T-helper 2 cell (primary cell): ENCODE data around the gene EPHB1.
"Not testable (repeated sequence)": the region's sequence is repeated elsewhere in the genome, so short reads cannot be mapped to it uniquely, and the experiment has no call there.

Experiments
- DNase-seq, 5 experiments: peaks; one replicate each; pipeline versions ENCODE4 v3.0.0 to v3.0.0-alpha.2; 2012 to 2022

EPHB1 gene

DNA sequence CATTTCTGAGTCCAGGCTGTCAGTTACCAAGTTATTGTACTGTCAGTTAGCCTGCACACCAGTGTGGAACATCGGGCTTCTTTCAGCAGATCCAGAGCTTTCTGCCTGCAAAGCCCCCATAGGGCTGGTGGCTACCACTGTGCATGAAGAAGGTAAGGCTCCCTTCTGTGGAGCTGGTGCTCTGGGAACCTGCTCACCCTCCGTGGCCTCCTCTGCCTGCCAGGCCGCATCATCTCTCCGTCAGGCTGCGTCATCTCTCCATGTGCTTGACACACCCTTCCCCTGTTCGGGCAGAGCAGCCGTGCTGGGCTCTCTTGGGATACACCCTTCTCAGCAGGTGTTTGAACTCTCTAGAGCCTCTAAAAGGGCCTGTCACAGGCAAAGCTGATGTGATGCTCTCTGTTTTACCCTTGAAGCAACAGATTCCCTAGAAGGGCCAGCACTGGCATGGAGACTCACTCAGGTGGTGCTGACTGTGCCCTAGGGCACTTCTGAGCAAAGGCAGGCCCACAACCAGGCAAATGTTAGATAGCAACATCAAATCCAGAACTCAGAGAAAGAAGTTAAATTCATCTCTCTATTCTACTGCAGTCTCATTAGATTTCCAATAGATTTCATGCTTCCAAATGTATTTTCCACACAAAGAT, 261.1 kb downstream of the EPHB1 start:
- DNase-seq, result no peak

- DNase-seq, result no peak
These were observed 261.8 kb downstream of the EPHB1 start for GRCh38 chr3:135056733-135057310.

DNA sequence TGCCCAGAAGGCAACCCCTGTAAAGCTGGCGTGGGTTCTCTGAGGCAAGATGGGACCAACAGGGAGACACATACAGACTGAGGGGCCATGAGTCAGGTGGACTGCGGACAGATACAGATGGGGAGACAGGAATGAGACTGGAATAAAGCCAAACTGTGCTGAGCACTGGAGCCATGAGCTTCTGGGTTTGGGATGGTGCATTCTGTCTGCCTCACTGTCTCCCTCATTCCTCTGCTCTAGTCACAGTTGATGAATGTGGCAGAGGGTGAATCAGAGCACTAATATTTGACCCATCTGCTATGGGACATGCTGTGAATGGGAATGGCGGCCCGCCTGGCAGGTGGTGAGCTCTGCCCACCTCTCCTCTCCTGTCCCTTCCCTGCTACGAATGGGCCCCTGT, 262.9 kb downstream of the EPHB1 start:
- DNase-seq, result no peak

DNA sequence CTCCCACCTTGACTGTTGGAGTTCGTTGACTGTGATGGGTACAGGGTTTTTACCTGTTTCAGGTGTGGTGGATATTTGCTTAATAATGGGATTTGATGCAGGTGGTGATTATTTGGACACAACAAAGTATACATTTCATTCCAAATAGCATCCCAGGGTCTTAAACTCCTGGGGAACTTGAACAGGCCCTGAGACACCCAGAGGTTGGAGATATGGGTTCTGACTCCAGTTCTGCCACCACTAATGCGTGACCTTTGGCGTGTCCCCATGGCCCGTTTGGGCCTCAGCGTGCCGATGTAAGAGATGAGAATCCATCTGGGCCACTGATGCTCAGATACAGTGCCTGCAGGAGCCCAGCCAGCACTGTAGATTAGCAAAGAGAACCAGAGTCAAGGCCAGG, 264.5 kb downstream of the EPHB1 start:
- no peak for DNase-seq

DNA sequence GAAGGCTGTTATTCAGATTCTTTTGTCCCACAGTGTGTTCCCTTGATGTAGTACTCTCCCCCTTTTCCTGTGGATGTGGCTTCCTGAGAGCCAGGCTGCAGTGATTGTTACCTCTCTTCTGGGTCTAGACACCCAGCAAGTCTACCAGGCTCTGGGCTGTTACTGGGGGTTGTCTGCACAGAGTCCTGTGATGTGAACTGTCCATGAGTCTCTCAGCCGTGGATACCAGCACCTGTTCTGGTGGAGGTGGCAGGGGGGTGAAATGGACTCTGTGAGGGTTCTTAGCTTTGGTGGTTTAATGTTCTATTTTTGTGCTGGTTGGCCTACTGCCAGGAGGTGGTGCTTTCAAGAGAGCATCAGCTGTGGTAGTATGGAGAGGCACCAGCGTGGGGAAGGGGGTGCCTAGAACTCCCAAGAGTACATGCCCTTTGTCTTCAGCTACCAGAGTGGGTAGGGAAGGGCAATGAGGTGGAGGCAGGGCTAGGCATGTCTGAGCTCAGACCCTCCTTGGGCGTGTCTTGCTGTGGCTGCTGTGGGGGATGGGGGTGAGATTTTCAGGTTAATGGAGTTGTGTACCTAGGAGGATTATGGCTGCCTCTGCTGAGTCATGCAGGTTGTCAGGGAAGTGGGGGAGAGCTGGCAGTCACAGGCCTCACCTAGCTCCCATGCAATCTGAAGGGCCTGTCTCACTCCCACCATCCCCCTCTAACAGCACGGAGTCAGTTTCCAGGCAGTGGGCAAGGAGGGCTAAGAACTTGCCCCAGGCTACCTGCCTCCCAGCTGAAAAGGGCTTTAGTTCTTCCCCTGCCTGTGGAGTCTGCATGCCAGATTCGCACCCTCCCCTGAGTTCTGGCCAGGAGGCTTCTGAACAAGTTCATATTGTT, 272.0 kb downstream of the EPHB1 start:
- not testable (repeated sequence) for DNase-seq

DNA sequence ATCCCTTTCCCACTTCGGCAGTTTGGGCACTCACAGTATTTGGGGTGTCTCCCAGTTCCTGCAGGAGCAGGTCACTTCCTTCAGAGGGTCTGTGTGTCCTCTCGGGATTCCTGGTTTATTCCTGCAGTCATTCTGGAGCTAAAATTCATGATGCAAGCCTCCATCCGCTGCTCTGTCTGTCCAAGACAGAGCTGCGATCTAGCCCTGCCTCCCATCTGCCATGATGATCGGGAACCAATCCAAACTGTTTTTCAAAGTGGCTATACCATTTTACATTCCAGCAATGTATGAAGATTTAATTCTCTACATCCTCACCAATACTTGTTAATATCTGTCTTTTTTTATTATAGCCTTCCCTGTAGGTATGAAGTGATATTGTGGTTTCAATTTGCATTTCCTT, 273.0 kb downstream of the EPHB1 start:
- no peak for DNase-seq

DNA sequence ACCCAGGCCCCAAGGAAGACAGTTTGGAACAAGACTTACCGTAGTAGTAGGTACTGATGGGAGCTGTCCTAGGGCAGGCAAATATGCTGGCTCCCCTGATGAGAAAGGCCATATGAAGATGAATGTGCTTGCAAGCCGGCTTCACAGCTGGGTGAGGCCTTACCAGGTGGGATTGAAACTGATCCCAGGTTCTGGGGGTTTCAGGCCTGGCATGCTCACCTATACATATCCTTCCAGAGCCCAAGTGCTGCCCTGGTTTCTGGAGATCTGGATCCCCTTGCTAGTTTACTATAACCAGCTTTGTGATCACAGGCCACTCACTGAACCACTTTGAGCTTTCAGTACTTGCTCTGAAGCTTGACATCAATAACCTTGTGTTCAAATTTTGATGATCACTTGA, 274.3 kb downstream of the EPHB1 start:
- DNase-seq, result no peak

DNA sequence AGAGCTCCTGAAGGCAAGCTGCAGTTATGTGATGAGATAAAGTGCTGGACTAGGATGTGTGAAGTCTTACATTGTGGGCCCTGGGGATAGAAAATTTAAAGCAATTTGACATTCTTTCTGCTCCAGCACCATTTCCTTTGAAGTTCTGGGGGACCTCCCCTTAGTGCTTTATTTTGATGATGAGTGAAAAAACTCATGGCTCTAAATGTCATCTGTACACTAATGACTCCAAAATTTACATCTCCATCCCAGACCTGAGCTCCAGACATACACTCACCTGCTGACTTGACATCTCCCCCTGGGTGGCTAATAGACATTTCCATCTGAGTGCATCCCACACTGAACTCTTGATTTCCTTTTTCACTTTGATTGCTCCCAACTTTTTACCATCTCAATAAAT, 276.4 kb downstream of the EPHB1 start:
- no peak for DNase-seq

GRCh38 chr3:135072431-135072830, 277.4 kb downstream of the EPHB1 start:
- no peak for DNase-seq

GRCh38 chr3:135075157-135075556, 280.1 kb downstream of the EPHB1 start:
- DNase-seq, result no peak

- DNase-seq, result no peak
These were observed 281.3 kb downstream of the EPHB1 start for GRCh38 chr3:135076341-135076740.

GRCh38 chr3:135077186-135077585, 282.1 kb downstream of the EPHB1 start:
- no peak for DNase-seq

- DNase-seq, result no peak
These were observed 283.2 kb downstream of the EPHB1 start for GRCh38 chr3:135078283-135078682.

DNA sequence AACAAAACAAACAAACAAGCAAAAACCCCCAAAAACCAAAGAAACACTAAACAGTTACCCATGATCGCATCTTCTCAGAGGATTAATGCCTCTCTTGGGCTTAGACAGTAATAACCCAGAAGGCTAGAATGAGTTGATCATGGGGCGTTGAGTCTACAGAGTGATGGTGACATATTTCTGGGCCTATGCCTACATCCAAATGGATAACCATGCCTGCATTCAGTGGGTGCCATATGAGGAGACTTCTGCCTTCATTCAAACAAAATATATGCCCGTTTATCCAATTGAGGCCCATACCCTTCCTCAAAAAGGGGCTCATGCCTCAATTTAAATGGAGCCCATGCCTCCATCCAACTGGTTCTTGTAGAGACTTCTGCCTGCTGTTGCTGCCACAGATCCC, 284.0 kb downstream of the EPHB1 start:
- no peak for DNase-seq

DNA sequence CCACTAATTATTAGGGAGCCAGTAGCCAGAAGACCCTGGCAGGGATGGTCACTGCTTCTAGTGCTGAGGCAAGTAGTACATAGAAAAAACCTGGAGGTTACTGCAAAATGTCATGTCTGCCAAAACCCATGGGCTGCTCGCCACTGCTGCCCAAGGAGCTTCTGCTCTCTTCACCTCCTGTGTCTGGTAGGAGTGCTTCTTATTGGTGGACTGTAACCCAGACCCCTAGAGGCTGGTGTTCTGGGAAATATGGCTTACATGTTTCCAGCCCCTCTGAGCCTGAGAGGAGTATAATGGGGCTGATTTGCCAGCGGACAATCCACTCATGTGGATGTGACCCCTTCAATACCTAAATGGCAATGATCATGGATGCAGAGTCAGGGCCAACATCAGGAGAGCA, 286.4 kb downstream of the EPHB1 start:
- no peak for DNase-seq

GRCh38 chr3:135081856-135082434, 286.9 kb downstream of the EPHB1 start:
- no peak for DNase-seq

DNA sequence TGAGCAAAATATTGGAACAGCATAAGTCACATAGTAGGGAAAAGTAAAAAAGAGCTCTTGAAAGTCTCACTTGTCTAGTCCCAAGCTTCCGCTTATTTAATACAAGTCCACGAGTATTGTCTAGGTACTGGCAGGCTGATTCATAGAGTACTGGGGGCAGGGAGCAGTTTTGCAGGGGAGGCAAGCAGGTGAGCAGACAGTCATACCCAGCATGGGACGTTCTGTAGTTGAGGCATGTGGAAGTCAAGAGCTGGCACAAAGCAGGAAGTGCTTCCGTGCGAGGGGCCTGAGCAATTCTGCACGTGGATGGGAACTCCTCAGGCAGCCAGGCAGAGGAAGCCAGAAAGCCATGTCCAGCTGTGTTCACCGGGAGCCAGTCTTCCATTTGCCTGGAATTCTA, 287.6 kb downstream of the EPHB1 start:
- DNase-seq, result no peak

DNA sequence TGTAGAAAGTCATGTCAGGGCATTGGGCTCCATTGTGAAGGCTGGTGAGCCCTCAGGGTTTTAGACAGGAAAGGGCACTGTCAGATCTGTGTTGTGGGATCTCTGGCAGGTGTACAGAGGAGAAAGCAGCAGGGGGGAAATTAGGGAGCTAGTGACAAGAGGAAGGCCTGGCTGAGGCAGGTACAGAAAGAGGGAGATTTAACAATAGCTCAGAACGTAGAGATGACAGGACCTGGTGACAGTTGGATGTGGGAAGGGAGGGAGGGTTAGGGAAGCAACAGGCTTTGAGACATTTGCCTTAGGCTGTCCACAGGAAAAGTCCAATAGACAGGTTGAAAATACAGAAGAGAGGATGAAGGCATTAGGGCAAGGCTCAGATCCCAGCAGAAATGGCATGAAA, 288.1 kb downstream of the EPHB1 start:
- DNase-seq, result no peak

GRCh38 chr3:135083756-135084155, 288.7 kb downstream of the EPHB1 start:
- no peak for DNase-seq

DNA sequence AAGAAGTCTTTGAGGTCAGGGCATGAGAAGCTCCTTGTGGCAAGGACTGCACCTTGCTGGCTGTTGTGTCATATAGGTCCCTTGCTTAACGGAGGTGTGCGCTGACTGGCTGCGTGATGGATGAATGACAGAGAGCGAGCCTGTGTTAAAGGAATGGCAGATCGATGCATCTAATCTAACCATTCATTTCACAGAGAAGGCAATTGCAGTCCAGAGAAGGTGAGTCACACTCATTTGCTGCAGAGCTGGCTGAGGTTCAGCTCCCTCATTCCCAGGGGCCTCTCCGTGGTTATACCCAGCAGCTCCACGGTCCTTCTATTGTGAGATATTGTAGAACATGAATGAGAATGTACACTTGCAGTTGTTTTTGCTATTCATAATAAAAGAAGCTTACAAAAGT, 289.3 kb downstream of the EPHB1 start:
- no peak for DNase-seq

- no peak for DNase-seq
These were observed 289.9 kb downstream of the EPHB1 start for GRCh38 chr3:135084976-135085375.

DNA sequence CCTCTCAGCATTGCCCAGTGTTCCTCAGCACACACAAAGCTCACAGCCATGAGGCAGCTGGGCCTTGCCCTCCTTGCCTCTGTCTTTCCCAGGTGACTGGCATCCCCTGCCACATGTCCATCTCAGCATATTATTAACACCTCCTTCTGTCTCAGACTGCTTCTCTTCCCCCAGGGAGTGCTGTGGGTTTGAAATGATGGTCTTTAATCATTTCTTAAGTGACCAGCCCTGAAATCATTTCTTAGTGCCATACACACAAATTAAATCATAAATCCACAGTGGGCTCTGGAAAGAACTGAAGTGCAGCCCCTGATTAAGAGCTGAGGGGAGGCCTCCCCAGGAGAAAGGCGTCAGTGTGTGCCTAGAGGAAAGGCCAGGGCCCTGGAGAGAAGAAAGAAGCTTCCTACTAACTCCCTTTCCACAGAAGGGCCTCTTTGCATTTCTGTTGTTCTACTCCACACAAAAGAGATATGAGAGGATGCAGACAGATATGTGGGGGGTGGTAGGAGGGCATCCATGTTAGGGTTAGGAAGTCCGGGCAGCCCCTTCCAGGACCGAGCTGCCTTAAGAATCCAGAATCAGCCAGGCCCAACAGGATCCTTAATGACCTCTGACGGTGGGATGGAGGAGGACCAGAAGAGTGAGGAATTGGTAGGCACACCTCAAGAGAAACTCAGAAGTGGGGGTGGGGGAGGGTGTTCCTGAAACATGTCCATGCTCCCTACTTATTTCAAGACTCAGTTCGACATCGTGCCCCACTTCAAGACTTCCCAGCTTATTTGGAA, 290.8 kb downstream of the EPHB1 start:
- DNase-seq, result no peak

- DNase-seq, result no peak
These were observed 292.7 kb downstream of the EPHB1 start for GRCh38 chr3:135087782-135088181.
